GM21526 (cell line): Measurements from ENCODE around the gene PARP8.
A peak's percentile ranks its signal among the peaks of the same experiment; 100 is the strongest.

Experiments
- ATAC-seq: cut with Tn5 transposase; IDR thresholded peaks from one replicate; pipeline ENCODE4 v1.9.1; 2021; ENCODE audit warnings: moderate library complexity; ENCODE audit not compliant: unreplicated experiment, low FRiP score

Gene PARP8

GRCh38 chr5:50724262-50724661 lies 57.8 kb downstream of the PARP8 start:
- no peak for ATAC-seq

GRCh38 chr5:50725800-50726474 lies 59.5 kb downstream of the PARP8 start:
- no peak for ATAC-seq

- ATAC-seq: no peak
Observed at GRCh38 chr5:50726475-50727148, 60.2 kb downstream of the PARP8 start.

- no peak for ATAC-seq
Observed at GRCh38 chr5:50727149-50727496, 60.7 kb downstream of the PARP8 start.

- no peak for ATAC-seq
Observed at GRCh38 chr5:50727845-50728244, 61.4 kb downstream of the PARP8 start.

DNA sequence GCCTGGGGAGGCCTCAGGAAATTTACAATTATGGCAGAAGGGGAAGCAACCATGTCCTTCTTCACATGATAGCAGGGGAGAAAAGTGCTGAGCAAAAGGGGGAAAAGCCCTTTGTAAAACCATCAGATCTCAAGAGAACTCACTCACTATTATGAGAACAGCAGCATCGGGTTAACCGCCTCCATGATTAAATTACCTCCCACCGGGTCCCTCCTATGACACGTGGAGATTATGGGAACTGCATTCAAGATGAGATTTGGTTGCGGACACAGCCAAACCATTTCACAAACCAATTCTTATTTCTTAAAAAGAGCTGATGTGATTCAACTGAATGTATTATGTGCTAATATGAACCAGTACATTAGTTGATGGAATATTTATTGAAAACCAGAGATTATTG lies 63.9 kb downstream of the PARP8 start:
- ATAC-seq: no peak

DNA sequence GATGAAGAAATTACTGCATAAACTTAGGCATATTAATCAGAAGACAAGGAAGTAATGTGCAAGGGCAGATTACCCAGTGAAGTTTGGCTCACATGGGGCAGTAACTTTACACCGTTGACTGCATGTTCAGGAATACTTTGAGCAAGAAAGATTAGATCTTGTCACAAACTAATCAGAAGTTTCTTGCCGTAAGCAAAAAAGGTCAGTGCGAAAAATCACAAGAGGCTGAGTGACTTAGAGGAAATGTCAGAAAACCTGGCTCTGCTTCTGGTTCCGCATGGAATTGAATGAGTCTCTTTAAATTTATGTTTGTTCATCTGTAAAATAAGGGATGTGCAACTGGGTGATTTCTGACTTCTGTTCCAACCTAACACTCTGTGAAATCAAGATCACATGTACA lies 64.4 kb downstream of the PARP8 start:
- ATAC-seq: no peak

DNA sequence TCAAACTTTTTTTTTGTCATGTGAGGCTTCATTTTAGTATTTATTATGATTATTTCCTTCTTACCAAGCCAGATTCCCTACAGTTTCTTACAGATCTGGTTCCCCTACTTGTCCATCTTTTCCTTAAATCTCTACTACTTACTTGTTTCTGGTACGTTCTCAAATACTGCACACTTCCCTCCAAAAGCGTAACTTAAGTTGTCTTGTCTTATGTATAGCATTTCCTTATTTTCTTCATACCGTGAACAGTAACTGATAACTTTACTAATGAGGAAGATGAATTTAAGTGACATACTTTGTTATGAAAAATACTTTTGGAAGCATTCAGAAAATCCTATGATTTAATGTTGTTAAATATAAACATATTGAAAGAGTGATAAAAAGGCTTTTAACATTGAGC lies 67.3 kb downstream of the PARP8 start:
- ATAC-seq: no peak

DNA sequence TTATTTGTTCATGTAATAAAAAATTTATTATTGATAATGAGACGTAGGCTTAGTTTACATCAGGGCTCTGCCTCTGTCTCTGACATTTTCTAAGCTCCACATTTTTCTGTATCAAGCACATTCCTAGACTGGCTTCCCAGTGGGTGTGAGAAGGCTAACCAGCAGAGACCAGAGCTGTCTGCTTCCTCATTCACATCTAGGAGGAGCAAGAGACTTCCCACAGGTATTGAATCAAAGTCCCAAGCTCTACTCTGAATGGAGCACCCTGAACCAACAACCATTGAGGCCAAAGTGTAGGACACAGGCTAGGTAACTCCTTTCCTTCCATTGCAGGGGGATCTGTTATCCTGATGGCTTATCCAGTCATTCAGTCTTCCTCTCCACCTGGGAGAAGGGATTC lies 72.4 kb downstream of the PARP8 start:
- no peak for ATAC-seq

DNA sequence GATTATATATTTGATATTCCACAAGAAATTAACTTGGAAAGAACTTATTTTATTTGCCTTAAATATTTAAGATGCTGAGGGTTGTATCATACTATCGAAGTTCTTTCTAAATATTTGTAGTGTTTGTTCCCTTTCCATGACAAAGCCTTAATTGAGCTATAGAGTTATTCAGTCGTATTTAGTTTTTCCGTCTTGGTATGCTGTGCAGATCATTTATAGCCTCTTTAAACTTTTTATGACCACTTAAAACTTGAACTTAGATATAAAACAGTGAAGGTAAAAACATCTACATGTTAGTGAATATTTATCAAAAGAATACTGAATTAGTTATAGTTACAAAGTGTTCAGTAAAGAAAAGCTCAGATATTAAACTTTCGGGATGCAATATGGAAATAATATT lies 74.4 kb downstream of the PARP8 start:
- no peak for ATAC-seq

DNA sequence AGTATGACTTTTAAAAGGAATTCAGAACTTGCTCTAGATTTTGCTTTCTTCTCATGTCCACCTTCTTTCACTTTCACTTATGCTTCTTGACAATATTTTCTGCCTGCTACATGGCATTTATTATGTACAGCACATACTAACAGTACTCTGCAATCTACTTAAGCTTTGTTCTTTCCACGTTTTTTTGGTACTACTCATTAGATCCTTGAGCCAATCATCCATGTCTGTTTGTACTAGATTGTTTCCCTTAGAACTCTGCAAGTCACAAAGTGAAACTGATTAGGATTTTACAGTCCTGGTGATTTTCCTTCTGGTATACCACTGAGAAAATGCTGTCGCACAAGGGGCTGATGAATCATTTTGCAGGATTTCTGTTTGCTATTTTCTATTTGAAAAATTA lies 78.3 kb downstream of the PARP8 start:
- peak; percentile 68 for ATAC-seq

GRCh38 chr5:50745221-50745910 lies 78.9 kb downstream of the PARP8 start:
- ATAC-seq: no peak

- no peak for ATAC-seq
Observed at GRCh38 chr5:50749181-50749580, 82.7 kb downstream of the PARP8 start.

DNA sequence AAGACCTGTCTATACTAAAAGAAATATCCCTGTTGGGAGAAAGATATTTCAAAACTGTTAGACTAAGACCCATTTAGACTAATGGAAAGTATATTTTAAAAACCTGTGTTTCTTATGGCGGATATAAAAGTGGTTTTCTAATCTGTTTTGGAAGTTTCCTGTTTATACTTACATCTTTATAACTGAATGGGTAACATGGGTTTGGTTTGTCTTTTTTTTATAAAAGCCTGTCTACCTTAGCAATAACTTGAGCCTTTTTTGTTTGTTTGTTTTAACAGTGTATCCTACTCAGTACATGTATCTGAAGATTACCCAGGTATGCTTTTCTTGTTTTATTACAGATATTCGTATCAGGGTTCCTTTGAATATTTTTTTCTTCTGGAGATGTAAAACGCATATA lies 83.4 kb downstream of the PARP8 start:
- no peak for ATAC-seq

- peak; percentile 94 for ATAC-seq
Observed at GRCh38 chr5:50751064-50751657, 84.7 kb downstream of the PARP8 start.

GRCh38 chr5:50752800-50753199 lies 86.4 kb downstream of the PARP8 start:
- ATAC-seq: no peak

GRCh38 chr5:50759526-50760270 lies 93.3 kb downstream of the PARP8 start:
- ATAC-seq: no peak

DNA sequence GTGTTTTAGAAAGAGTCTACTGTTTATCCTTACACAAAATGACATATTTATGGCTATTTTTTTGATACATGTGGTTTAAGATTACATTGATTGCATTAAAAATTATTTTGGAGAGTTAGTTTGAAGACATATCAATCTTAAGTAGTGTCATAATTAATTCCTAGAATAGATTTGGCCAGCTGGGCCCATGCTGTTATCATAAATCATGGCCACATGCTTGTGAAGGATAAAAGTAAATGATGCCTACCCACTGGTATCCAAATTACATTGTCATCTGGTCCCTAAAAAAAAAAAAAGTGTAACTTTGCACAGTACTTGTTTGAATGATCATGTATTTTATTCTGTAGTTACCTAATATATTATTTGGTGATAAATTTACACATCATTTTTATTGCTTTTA lies 96.9 kb downstream of the PARP8 start:
- no peak for ATAC-seq

- ATAC-seq: no peak
Observed at GRCh38 chr5:50763846-50764245, 97.4 kb downstream of the PARP8 start.

DNA sequence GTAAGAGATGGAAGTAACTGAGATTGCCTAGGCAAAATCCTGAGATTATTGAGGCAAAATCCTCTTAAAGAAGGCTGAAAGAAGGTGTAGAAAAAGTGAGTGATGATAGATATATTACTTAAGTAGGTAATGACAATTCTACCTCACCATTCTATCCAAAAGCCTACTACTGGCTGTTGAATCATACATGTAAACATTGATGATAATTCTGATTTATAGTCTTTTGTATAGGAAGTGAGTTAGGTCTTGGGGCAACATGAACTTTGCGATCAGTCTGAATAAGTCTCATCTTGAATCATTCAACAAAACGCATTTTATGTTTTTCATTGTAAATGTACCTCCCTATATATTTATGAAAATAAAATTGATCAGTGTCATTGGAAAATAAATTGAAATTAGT lies 99.6 kb downstream of the PARP8 start:
- no peak for ATAC-seq

GRCh38 chr5:50766462-50766861 lies 100.0 kb downstream of the PARP8 start:
- no peak for ATAC-seq
